Fibroblast of pulmonary artery (primary cell): ENCODE results near the gene MAFF.
A peak's percentile ranks its signal among the peaks of the same experiment; 100 is the strongest.

Experiments
- DNase-seq: peaks from one replicate; pipeline ENCODE4 v3.0.0-alpha.2; 2010; ENCODE audit warnings: low read depth
- H3K4me3 ChIP-seq: replicated peaks from 2 replicates; pipeline ENCODE4 v1.5.1; 2011; ENCODE audit warnings: low read depth, mild to moderate bottlenecking, control low read depth, low read length, moderate library complexity
- TF ChIP-seq, protein P1 (sequence below): IDR thresholded peaks from 2 replicates; pipeline ENCODE4 v1.5.1; 2011; ENCODE audit warnings: mild to moderate bottlenecking, control low read depth, low read length, inconsistent platforms; ENCODE audit errors: missing control alignments

Gene MAFF

DNA sequence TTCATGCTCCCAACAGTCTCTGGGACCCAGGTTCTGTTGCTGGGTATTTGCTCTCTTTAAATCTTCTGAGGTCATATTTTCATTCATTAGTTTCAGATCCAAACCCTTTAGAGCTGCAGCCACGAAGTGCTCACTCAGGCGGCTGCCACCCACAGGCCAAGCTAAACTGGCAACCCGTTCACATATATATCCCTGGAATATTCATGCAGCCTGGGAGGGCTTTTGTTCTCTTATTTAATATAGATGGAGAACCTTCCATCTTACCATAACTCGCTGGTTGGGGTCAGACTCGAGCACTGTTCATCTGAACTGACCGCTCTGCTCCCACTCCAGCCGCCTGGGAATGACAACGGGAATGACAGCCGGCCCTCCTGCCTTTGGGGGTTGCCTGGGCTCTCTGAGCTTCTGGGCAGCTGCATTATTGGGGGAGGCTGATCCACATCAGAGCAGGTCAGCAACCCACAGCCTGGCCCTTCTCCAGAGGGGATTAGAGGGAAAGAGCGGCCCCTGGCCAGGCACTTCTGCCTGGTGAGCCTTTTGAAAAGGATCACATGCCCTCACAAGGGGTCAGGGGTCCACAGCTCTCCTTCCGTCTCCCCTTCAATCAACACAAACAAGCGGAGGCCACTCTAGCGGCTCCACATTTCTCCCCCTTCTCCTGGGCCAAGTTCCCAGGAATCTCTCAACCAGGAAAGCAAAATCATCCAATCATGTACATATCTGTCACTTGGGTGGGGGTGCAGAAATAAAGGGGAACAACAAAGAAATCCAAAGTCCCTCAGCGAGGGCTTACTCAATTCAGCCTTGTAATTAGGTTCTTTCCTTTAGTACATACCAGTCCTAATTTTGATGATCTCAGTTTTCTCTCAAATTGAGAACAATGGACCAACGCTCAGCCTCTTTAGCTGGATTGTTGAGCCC, 59.2 kb downstream of the MAFF start:
- no peak for DNase-seq
- H3K4me3 ChIP-seq, result no peak overlapping the region
- TF ChIP-seq, protein P1, sequence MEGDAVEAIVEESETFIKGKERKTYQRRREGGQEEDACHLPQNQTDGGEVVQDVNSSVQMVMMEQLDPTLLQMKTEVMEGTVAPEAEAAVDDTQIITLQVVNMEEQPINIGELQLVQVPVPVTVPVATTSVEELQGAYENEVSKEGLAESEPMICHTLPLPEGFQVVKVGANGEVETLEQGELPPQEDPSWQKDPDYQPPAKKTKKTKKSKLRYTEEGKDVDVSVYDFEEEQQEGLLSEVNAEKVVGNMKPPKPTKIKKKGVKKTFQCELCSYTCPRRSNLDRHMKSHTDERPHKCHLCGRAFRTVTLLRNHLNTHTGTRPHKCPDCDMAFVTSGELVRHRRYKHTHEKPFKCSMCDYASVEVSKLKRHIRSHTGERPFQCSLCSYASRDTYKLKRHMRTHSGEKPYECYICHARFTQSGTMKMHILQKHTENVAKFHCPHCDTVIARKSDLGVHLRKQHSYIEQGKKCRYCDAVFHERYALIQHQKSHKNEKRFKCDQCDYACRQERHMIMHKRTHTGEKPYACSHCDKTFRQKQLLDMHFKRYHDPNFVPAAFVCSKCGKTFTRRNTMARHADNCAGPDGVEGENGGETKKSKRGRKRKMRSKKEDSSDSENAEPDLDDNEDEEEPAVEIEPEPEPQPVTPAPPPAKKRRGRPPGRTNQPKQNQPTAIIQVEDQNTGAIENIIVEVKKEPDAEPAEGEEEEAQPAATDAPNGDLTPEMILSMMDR, result peak; percentile 20

DNA sequence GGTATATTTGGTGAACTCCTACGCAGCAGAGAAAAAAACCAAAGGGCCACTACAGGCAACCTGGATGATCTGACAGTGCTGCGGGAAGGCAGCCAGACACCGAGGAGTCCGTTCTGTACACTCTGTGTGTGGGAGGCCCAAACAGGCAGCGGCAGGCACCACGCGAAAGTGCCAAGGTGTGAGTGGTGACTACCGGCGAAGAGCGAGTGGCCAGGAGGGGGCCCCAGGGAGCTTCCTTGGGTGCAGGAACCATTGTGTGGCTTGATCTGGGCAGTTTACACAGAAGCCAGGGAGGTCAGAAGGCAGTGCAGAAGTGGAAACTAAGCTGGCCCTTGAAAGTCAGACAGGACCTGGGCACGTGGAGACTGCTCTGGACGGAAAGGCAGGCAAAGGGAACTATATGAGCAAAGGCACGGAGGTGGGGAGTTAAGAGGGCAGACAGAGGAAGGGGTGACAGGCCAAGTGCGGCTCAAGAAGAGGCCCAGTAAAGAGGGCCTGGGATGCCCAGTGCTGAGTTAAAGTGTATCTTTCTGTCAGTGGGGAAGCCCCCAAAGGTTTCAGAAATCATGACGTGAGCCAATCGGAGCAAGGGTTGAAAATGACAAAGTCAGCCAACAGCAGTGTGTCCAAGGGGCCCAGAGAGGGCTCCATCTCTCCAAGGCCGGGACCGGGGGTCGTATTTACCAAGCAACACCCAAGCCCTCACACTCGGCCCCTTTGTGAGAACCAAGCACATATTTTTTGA, 60.4 kb downstream of the MAFF start:
- no peak for DNase-seq
- H3K4me3 ChIP-seq, result no peak overlapping the region
- TF ChIP-seq, protein P1, result peak; percentile 55

DNA sequence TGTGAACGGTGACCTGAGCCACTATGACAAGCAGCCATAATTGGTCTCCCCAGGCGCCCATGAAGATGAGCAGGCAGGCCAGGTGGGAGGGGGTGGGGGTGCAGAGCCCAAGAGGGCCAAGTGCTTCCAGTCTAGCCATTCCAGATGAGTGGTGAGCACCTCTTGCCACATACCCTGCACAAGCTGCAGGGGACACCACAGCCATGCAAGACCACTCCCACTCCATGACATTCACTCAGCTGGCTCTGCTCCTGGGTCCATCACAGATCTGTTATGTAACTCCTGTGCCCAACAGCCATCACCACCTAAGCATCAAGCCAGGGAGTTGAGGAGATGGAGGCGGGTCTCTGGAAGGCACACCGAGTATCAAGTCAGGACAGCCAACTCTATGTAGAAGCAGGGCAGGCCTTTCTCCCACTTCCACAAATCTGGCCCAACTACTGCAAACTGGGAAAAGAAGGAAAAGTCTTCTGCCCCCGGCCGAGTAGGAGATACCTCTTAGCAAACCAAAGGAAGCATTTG, 62.6 kb downstream of the MAFF start:
- DNase-seq, result no peak
- no peak overlapping the region for H3K4me3 ChIP-seq
- TF ChIP-seq, protein P1, result no peak
